IMR-90 (cell line): ENCODE results near the gene C5orf52.

Source experiments
- MAFK ChIP-seq: IDR thresholded peaks from 2 replicates; pipeline ENCODE4 v1.6.1; 2012; ENCODE audit warnings: low read depth, low read length, improper control_type of control experiment
- NFE2L2 ChIP-seq: fragments of 150-350 bp; IDR thresholded peaks from 2 replicates; pipeline ENCODE4 v1.6.1; 2016; ENCODE audit warnings: low read depth, mild to moderate bottlenecking, low read length
- POLR2A ChIP-seq: IDR thresholded peaks from 2 replicates; pipeline ENCODE4 v1.6.1; 2012; ENCODE audit warnings: mild to moderate bottlenecking, low read depth, low read length
- TF ChIP-seq, protein P1 (sequence below): conservative IDR thresholded peaks from 2 replicates; pipeline ENCODE4 v1.5.1; 2012; ENCODE audit warnings: mild to moderate bottlenecking, low read depth, low read length, improper control_type of control experiment

GRCh38 chr5:157682257-157682656, 10.9 kb downstream of the C5orf52 start:
- no peak for TF ChIP-seq POLR2A
- TF ChIP-seq, protein P1, sequence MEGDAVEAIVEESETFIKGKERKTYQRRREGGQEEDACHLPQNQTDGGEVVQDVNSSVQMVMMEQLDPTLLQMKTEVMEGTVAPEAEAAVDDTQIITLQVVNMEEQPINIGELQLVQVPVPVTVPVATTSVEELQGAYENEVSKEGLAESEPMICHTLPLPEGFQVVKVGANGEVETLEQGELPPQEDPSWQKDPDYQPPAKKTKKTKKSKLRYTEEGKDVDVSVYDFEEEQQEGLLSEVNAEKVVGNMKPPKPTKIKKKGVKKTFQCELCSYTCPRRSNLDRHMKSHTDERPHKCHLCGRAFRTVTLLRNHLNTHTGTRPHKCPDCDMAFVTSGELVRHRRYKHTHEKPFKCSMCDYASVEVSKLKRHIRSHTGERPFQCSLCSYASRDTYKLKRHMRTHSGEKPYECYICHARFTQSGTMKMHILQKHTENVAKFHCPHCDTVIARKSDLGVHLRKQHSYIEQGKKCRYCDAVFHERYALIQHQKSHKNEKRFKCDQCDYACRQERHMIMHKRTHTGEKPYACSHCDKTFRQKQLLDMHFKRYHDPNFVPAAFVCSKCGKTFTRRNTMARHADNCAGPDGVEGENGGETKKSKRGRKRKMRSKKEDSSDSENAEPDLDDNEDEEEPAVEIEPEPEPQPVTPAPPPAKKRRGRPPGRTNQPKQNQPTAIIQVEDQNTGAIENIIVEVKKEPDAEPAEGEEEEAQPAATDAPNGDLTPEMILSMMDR: no peak
- no peak for TF ChIP-seq NFE2L2
- TF ChIP-seq MAFK: no peak
